HFF-Myc (cell line): ENCODE measurements around the gene PPP1R3G.

Experiments used
- DNase-seq: peaks from one replicate; pipeline ENCODE4 v3.0.0-alpha.2; 2011; ENCODE audit warnings: low read depth; ENCODE audit errors: extremely low read depth
- H3K4me3 ChIP-seq: replicated peaks from 2 replicates; pipeline ENCODE4 v1.5.1; 2011; ENCODE audit warnings: low read depth, mild to moderate bottlenecking, control low read depth, low read length
- TF ChIP-seq, protein P1 (sequence below): IDR thresholded peaks from 2 replicates; pipeline ENCODE4 v1.5.1; 2012; ENCODE audit warnings: mild to moderate bottlenecking, low read depth, low read length, control low read depth; ENCODE audit errors: missing control alignments

Gene PPP1R3G

DNA sequence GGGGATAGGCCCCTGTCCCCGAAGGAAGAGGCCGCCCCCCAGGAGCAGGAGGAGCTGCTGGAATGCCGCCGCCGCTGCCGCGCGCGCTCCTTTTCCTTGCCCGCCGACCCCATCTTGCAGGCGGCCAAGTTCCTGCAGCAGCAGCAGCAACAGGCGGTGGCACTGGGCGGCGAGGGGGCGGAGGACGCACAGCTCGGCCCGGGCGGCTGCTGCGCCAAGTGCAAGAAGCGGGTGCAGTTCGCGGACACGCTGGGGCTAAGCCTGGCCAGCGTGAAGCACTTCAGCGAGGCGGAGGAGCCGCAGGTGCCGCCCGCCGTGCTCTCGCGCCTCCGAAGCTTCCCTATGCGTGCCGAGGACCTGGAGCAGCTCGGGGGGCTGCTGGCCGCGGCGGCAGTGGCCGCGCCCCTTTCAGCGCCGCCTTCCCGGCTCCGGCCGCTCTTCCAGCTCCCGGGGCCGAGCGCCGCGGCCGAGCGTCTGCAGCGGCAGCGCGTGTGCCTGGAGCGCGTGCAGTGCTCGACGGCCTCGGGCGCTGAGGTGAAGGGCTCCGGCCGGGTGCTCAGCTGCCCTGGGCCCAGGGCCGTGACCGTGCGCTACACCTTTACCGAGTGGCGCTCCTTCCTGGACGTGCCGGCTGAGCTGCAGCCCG is 630 bp downstream of the PPP1R3G start:
- TF ChIP-seq, protein P1, sequence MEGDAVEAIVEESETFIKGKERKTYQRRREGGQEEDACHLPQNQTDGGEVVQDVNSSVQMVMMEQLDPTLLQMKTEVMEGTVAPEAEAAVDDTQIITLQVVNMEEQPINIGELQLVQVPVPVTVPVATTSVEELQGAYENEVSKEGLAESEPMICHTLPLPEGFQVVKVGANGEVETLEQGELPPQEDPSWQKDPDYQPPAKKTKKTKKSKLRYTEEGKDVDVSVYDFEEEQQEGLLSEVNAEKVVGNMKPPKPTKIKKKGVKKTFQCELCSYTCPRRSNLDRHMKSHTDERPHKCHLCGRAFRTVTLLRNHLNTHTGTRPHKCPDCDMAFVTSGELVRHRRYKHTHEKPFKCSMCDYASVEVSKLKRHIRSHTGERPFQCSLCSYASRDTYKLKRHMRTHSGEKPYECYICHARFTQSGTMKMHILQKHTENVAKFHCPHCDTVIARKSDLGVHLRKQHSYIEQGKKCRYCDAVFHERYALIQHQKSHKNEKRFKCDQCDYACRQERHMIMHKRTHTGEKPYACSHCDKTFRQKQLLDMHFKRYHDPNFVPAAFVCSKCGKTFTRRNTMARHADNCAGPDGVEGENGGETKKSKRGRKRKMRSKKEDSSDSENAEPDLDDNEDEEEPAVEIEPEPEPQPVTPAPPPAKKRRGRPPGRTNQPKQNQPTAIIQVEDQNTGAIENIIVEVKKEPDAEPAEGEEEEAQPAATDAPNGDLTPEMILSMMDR = no peak
- no peak for DNase-seq
- peak overlapping the region; percentile 46 for H3K4me3 ChIP-seq

DNA sequence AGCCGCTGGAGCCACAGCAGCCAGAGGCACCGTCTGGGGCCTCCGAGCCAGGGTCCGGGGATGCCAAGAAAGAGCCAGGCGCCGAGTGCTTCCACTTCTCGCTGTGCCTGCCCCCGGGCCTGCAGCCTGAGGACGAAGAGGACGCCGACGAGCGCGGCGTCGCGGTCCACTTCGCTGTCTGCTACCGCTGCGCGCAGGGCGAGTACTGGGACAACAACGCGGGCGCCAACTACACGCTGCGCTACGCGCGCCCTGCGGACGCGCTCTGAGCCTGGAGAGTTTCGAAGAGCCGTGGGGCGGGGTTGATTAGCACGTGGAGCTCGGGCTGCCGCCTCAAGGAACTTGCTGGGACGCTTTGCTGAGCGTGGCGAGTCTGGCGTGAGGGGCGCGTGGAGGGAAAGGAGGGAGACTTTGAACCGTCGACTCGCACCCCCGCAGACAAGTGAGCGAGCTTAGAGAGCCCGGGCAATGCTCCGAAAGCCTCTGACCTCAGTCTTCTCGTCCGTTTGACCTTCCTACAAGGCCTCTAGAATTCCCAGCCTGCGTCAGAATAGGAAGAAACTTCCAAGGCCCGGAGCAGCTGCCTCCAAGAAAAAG is 1.3 kb downstream of the PPP1R3G start:
- TF ChIP-seq, protein P1 = no peak
- H3K4me3 ChIP-seq = no peak overlapping the region
- no peak for DNase-seq

DNA sequence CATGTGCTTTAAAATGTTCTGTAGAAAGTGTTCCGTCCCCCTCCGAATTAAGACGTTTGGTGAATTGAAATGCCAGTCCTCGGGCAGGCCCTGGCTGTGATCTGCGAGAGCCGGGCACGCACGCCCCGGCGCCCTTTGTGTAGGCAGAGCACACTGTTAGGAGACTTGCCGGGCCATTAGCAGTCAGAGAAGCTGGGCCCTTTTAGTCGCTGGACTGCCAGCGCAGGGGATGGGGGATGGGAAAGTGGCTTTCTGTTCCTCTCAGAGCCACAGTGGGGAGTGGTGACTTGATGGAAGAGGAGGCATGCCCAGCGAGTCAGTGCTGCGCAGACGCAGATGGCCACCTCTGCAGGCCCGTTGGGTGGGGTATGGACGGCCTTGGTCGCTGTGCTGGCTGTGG is 2.2 kb downstream of the PPP1R3G start:
- no peak for DNase-seq
- TF ChIP-seq, protein P1 = no peak
- H3K4me3 ChIP-seq = no peak overlapping the region

DNA sequence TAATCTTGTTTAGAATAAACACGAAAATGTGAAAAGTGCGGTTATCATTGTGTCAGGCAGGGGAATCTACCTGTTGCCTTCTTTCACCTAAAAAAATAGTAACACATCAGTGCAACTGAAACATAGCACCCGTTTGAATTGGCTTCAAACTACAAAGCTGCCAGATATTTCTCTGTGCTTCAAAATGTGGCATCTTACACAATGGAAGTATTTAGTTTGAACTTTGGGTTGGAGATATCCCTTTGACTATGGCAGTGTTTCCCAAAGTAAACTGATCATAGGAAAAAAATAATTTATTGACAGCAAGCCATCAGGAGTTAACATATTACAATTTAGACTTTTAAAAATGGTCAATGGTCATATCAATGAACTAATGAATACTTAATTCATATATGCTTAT is 3.6 kb downstream of the PPP1R3G start:
- TF ChIP-seq, protein P1 = no peak
- no peak for DNase-seq
- no peak overlapping the region for H3K4me3 ChIP-seq

DNA sequence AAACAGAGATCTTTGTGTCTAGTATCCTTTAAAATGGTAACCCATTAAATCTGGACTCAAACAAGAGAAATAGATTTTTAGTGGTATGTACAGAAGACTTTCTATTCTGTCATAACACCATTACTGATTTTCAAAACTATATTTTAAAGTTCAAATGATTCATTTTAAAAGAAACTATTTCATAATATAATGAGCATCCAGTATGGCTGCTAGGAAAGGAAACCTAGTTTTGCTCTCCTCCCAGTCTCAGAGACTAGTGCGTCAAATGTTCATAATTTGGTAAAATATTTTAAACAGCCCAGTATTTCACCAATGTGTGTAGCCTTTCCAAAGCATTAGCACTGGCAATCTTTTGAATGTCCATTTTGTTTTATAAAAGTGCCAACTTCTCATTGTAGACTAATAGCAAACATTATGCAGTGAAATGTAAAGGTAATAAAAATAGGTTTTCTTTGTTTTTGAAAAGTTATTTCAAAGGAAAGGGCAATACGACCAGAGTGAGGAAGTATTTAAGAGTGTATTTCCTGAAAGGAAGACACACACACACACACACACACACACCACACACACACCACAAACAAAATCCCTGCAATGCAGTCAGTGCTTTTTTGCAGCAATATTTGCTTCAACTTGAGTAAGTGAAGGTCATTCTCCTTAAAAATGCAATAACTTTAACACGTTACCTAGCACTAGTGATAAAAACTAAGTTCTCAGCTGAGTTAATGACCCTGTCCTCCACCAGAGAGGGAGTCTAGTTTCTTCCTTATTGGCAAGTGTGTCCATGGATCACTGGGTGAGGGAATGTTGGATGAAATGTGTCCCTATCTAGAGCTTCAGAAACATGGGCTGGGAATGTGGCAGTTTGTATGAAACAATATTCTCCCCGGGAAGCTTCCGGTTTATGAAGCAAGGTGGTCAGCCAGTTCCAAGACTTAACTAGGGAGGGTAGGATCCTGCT is 4.6 kb downstream of the PPP1R3G start:
- TF ChIP-seq, protein P1 = no peak
- no peak overlapping the region for H3K4me3 ChIP-seq

DNA sequence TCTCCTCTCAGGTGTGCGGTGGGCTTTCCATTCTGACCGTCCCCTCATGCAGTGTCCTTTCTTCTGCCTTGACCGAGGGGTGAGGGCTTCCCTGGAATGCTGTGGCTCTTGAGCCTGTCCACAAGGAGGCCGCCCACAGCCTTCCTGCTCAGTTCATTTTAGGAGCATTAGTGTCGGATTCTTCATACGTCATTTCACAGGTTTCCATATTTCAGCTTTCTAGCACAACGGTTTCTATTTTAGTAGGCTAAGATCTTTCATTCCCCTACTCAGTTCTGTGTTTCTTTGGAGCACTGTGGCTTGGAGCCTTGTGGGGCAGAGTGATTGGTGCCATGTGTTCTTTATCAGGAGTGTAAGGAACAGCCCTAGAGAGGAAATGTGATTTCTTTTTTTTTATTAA is 5.5 kb downstream of the PPP1R3G start:
- H3K4me3 ChIP-seq = no peak overlapping the region
- TF ChIP-seq, protein P1 = no peak
- DNase-seq = no peak

More for the DNA sequence above, 4.6 kb downstream of the PPP1R3G start:
- DNase-seq = no peak
